Right renal cortex interstitium (tissue), 3 donors: Measurements from ENCODE around the gene FAM240A. TPM values are rescaled to one million over a fixed set of nuclear protein-coding genes. Genes with fewer than 3 reads are reported as not detected.
"Not testable (repeated sequence)": the region's sequence is repeated elsewhere in the genome, so short reads cannot be mapped to it uniquely, and the experiment has no call there.

Experiments used
- DNase-seq, 3 donors: peaks; one replicate each; pipeline ENCODE4 v3.0.0-alpha.2; 2013; ENCODE audit warnings: low read depth in 3 of 3, low spot score in 2 of 3
- polyA plus RNA-seq, 3 donors: library from polyadenylated mRNA; unstranded; fragments of 120-200 nt; gene quantifications; one replicate each; pipeline ENCODE4 v1.2.1, GENCODE V29; 2013; ENCODE audit not compliant: insufficient read length in 3 of 3

The FAM240A gene
- polyA plus RNA-seq, 3 donors = 0.08 to 0.16 (median 0.14) TPM

- DNase-seq = no peak
Measured at GRCh38 chr3:46585799-46586693, 26.3 kb upstream of the FAM240A start.

- DNase-seq = no peak
Measured at GRCh38 chr3:46586738-46587246, 25.5 kb upstream of the FAM240A start.

- DNase-seq = not testable (repeated sequence)
Measured at GRCh38 chr3:46587268-46587667, 25.1 kb upstream of the FAM240A start.

GRCh38 chr3:46593274-46593862 lies 19.0 kb upstream of the FAM240A start:
- no peak for DNase-seq

GRCh38 chr3:46593979-46594378 lies 18.3 kb upstream of the FAM240A start:
- DNase-seq = no peak

GRCh38 chr3:46594723-46595122 lies 17.6 kb upstream of the FAM240A start:
- no peak for DNase-seq

GRCh38 chr3:46595819-46596314 lies 16.5 kb upstream of the FAM240A start:
- no peak for DNase-seq

- DNase-seq = no peak
Measured at GRCh38 chr3:46599590-46599989, 12.7 kb upstream of the FAM240A start.

- no peak for DNase-seq
Measured at GRCh38 chr3:46603446-46604046, 8.8 kb upstream of the FAM240A start.

- no peak for DNase-seq
Measured at GRCh38 chr3:46604127-46604526, 8.2 kb upstream of the FAM240A start.

- no peak for DNase-seq
Measured at GRCh38 chr3:46607603-46608028, 4.7 kb upstream of the FAM240A start.

- no peak for DNase-seq
Measured at GRCh38 chr3:46609212-46609721, 3.1 kb upstream of the FAM240A start.

- DNase-seq = no peak
Measured at GRCh38 chr3:46609944-46610722, 2.2 kb upstream of the FAM240A start.

GRCh38 chr3:46613313-46614005 lies 1.1 kb downstream of the FAM240A start:
- DNase-seq = no peak

- no peak for DNase-seq
Measured at GRCh38 chr3:46614431-46614830, 2.1 kb downstream of the FAM240A start.

- no peak for DNase-seq
Measured at GRCh38 chr3:46615050-46615775, 2.9 kb downstream of the FAM240A start.

- no peak for DNase-seq
Measured at GRCh38 chr3:46615976-46616375, 3.7 kb downstream of the FAM240A start.

- no peak for DNase-seq
Measured at GRCh38 chr3:46617941-46618340, 5.6 kb downstream of the FAM240A start.
